Breast epithelium (tissue), 3 donors: ENCODE data around the gene ATP13A1.

Experiments
- POLR2A ChIP-seq: fragments of 450-650 bp; IDR thresholded peaks from one replicate; pipeline ENCODE4 v1.6.1; 2016; ENCODE audit warnings: antibody characterized with exemption, mild to moderate bottlenecking, moderate library complexity
- TF ChIP-seq, protein P1 (sequence below), 3 donors: fragments of 450-650 bp; IDR thresholded peaks; one replicate each; pipeline ENCODE4 v1.5.1; 2016 to 2017; ENCODE audit warnings: antibody characterized with exemption in 3 of 3, mild to moderate bottlenecking in 3 of 3, moderate library complexity in 3 of 3

DNA sequence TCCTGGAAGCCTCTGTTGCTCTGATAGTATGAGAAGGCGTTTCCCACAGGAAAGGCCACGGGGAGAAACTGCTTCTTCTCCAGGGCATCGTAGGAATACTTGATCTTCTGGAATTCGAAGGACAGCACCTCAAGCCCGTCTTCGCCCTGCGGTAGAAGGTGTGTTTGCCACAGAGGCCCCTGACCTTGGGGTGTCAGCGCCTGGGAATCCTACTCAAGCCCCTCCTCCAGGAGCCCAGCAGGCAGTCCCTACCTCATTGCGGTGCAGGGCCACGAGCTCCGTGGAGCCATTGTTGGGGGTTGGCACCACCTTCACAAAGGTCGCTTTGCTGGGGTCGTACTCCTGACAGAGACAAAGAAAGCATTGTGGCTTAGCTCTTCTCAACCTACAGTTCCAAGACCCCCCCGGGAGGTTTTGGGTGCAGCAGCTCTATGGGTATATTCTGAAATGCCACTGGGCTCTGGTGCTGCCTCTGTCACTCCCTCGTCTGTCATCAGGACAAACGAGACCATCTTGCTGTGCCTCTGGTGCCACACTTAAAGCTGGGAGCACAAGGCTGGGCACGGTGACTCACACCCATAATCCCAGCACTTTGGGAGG lies 3.7 kb downstream of the ATP13A1 start:
- no peak for TF ChIP-seq POLR2A
- TF ChIP-seq, protein P1, sequence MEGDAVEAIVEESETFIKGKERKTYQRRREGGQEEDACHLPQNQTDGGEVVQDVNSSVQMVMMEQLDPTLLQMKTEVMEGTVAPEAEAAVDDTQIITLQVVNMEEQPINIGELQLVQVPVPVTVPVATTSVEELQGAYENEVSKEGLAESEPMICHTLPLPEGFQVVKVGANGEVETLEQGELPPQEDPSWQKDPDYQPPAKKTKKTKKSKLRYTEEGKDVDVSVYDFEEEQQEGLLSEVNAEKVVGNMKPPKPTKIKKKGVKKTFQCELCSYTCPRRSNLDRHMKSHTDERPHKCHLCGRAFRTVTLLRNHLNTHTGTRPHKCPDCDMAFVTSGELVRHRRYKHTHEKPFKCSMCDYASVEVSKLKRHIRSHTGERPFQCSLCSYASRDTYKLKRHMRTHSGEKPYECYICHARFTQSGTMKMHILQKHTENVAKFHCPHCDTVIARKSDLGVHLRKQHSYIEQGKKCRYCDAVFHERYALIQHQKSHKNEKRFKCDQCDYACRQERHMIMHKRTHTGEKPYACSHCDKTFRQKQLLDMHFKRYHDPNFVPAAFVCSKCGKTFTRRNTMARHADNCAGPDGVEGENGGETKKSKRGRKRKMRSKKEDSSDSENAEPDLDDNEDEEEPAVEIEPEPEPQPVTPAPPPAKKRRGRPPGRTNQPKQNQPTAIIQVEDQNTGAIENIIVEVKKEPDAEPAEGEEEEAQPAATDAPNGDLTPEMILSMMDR (IDR thresholded peaks at IDR 0.05) = no peak
